Forelimb muscle (tissue), 1 donor: ENCODE results near the gene EDAR. TPM values are rescaled to one million over a fixed set of nuclear protein-coding genes. Genes with fewer than 3 reads are reported as not detected.

Source experiments
- DNase-seq: peaks from one replicate; pipeline ENCODE4 v3.0.0-alpha.2; 2013; ENCODE audit warnings: low read depth
- polyA plus RNA-seq: library from polyadenylated mRNA; unstranded; fragments of 120-200 nt; gene quantifications from one replicate; pipeline ENCODE4 v1.2.1, GENCODE V29; 2013; ENCODE audit not compliant: insufficient read length

Gene EDAR
- polyA plus RNA-seq, 1 donor = 0.08 TPM

DNA sequence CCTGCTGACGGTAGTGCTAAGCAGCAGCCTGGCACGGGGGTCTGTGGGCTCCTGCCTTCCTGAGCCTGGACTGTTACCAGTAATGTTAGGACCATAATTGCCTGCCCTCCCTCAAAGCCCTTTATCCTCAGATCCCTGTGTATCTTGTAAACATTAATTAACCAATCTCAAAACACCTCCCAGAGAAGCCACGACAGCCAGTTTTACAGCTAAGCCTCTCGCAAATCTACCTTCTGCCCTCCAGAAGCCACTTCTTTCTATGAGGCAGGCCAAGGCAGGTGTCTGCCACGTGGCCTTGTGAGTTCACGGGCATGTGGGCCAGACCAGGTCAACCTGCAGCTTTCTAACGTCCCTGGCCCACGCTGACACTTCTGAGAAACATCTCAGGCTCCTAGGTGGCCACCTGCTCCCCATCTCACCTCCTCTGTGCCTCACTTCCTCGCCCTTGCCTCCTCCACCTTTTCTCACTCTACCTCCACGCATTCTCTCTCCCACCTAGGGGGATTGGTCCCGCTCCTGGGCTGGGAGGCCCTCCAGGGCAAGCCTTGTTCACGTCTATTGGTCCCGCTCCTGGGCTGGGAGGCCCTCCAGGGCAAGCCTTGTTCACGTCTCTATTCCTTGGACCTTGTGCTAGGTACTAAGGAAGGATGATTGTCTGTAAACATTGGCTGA is 64.3 kb downstream of the EDAR start:
- DNase-seq = no peak

DNA sequence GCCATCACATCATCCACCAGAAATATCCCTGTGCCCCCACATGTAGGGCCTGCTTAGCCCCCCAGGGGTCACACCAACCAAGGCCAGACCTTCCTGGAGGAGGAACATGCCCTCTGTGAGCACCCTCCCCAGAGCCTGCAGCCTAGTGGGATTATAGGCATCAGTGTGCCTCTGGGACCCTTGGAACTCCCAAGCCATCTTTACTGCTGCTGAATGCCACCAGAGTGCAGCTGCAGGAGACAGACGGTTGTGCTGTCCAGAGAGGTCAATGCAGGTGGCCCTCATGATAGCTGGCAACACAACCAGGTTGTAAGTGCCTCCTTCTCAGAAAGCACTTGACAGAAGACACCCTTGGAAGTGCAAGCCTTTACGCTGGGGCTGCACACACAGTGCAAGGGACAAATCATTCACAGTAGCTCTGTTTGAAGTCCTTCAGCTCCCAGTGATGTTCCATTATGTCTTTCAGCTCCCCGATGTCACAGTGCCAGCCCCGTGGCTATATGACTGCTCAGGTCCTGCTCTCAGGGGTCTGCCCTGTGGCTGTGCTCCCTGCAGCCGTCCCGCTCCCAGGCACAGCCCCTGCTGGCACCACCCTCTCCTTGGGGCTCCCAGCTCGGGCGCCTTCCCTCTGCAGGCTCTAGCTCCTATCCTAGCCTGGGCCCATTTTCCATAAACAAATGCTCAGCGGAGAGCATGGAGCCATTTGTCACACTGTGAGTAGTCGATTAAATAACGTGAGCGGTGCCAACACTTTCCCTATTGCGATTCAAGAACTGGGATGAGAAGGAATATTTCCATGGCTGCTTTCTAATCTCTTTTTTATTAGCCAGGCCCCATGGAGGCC is 65.1 kb downstream of the EDAR start:
- DNase-seq = no peak

DNA sequence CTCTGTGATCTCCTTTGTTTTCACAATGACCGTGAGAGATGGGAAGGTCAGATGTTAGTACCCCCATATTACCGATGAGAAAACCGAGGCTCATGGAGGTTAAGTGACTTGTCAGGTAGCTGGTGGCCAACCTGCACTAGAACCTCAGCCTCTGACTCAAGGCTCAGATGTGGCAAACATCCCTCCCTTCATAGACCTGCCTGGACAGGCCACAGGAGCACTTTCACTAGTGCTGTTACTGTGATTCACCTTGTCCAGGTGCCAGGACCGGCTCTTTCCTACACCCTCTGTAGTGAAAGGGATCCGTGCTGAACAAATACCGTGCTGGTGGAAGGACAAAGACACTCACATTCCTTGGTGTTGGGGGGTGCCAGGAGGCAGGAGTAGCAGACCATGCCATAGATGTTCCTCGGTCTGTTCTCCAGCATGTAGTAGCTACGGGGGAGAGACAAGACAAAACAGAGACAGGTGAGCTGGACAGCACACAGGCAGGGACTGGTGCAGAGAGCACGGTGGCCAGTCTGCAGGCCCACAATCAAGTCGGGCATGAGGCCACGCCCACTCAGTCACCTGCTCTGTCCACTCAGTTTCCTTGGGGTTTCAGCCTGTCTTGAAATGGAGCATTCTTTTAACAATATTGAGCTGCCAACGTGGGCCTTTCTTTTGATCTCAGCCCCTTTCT is 65.9 kb downstream of the EDAR start:
- DNase-seq = no peak

DNA sequence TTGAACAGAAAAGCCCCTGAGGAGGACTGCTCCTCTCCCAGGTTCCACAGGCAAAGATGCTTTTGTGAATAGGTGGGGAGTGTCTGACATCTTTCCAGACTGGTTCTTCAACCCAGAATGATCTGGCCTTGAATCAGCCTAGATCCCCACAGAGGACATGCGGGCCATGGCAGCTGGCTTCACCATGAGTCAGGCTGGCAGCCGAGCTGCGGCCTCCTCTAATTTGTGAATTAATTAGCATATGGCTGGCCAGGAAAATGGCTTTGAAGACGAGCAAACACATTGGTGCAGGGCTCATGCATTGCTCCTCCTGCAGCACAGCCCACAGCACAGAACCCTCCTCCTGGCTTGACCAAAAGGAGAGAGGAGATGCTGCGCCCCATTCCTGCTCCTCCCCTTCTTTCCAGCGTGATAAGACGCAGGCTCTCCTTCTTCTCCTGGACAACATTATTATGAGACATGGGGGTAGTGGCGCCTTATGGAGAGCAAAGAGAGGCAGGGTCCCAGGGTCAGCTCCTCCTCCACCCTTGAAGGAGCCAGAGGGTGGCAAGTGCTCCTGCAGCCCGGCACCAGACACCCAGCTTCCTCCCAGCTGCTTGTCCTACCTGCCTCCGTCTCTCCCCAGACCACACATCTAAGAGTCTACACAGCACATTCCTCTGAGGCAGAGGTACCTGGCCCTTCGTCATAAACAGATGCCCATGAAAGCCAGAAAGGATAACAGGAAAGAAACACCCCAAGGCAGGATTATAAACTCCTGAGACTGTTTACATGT is 66.7 kb downstream of the EDAR start:
- DNase-seq = no peak

DNA sequence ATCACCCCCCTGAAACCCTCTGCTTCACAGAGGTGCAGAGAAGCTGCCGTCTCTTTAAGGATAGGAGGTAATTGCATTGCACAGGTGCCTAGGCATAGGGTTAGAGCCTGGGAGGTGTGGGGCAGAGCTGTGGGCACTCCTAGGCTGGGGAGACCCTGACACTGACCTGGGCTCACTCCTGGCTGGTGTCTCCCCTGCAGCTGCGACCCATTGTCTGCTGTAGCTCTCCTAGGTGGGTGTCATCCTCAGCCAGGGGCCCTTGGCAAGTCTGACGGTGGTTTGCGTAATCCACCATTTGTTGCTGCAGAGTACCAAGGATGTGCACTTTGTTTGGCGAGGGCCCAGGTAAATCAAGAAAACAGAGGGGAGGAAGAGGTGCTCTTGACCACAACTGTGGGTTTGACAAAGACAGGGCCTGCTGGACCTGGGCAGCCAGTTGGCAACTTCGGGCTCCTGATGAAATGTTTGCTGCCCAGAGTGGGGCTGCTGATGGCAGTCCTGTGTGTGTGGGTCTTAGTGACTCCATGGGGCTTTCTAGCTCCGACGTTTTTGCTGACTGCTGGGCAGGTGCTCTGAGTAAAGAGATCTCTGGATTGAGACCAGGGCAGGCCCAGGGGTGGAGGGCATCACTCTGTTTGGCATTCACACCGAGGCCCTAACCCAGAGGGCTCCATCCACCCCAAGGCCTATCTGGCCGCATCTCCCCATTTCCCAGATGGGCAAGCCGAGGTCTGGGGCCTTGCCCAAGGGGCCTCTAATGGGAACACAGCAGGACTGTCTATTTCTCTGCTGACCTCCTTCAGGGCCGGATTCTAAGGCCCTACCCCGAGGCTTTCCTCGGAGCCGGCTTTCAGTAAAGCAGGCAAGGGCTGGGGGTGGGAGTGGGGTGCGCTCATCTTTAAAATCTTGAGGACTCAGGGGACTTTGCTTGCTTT is 67.7 kb downstream of the EDAR start:
- DNase-seq = no peak

DNA sequence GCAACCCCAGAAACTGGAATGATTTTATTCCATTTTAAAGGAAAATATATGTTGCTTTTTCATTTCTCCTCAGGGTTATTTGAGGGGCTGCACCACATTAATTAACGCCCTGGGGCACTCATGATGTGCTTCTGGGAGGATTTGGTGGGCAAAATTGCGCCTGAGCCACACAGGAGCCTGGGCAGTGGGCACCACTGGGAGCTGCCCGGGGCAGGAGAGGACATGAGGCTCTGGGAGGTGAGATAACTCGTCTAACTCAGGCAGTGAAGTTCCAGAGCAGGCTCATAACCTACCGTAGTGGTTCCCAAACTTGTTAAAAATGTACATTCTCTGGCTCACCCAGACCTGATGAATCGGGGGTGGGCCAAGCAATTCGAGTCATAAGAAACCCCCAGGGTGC is 68.3 kb downstream of the EDAR start:
- DNase-seq = no peak

DNA sequence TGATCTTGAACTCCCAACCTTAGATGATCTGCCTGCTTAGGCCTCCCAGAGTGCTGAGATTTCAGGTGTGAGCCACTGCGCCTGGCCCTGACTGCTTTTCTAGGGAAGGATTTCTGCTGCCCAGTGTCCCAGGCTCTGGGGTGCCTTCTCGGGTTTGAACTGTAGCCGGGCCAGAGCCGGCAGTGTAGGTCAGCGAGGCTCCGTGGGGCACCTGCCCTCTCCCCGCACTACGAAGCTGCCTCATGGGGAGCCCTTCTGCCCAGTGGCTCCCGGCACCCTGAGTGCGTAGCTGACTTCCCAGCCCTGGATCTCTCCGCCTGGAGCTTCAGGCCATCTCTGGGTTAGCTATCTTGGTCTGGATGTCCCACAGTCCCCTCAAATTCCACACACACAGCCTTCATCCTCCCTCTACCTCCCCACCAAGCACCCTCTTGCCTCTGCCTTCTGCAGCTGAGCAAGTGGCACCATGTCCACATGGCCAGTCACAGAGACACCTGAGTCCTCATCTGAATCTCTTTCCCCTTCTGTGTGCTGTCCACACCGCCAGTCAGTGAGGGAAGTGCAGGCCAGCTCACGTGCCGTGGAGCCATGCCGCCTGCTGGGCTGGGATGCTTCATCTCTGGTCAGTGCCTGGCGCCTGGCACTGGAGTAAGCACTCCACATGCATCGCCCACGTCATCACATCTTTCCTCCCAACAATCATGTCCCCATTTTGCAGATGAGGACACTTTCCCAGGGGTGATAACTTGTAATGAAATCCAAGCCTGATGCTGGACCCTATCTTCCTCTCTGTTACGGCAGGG is 69.2 kb downstream of the EDAR start:
- no peak for DNase-seq

DNA sequence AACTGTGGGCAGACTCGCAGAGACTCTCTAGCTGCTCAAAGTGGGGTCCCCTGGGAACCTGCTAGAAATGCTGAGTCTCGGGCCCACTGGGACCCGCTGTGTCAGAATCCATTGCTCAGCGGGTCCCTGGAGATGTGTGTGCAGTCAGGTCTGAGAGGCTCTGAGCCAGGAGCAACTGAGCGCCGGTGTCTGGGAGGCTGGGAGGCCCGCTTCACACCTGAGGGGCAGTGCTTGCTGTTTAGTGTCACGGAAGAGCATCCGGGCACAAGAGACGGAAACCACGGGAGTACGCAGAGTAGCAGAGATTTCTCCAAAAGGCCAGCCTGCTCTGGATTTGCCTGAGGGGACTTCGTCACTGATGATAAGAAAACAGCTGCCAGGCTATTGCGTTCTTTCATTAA is 70.1 kb downstream of the EDAR start:
- no peak for DNase-seq

DNA sequence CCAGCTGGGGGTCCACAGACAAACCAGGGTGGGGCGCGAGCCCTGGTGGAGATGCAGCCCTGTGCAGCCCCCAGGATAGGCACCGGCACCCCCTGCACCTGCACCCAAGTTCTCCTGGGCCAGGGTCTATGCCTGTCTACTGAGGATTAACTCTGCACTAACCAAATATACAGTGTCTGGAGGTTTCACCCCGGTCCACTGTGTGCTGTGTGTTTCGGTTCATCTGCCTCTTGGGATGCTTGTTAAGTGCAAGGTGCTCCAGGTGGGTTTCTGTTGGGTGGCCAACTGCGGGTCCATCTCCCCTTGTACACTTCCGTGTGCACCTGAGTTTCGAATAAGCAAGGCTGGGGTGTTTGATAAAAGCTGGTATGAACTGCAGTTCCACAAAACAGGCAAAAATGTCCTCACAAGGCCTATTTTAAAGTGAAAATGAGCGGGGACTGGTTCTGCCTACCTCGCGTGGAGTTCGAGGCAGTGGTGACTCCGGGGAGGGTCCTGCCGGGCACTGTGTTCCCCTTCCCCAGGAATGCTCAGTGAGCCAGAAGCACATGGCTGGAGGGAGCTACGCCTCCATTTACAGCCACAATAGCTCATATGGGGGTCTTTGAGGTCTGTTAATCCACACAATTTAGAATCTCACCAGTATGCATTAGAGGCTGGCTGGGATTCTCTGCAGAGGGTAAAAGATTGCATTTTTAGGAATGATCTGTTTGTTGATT is 70.7 kb downstream of the EDAR start:
- no peak for DNase-seq

DNA sequence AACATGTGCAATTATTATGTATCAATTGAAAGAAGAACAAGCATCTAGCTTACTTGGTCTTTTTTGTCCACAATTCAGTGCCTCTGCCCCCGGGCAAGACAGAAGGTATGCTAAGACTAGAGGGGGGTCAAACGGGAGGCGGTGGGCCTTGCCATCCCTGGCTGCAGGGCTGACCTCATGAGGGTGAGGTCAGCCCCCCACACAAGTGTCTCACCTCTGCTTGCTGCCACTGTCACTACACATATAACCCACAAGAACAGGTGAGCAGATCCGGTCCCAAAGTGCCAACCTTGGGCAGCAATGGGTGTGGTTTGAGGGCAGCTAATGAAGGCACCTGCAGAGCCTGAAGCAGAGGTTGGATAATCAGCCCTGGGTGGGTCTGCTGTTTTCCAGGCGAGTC is 71.5 kb downstream of the EDAR start:
- no peak for DNase-seq

DNA sequence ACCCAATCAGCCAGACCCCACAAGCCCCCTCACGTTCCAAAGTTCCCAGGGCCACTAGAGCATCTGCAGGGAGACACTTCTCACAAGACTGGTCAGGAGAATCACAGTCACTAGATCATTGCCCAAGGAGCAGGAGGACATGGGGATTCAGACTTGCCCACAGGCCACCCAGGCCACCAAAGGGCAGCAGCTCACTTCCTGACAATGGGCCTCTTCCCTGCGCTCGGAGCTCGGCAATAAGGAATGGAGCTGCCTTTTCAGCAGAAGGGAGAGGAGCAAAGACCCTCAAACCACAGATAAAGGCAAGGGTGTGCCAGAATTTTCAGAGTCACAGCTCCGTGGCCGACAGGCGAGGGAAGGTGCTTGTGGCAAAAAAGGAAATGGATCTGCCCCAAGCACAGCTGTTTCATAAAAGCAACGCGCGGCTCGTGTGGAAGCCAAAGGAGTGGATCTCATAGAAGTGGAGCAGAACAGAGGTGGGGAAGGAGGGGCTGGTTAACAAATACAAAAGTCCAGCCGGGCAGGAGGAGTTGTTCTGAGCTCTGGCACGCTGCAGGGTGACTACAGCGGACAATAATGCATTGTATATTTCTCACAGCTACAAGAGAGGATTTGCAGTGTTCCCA is 72.1 kb downstream of the EDAR start:
- DNase-seq = no peak

DNA sequence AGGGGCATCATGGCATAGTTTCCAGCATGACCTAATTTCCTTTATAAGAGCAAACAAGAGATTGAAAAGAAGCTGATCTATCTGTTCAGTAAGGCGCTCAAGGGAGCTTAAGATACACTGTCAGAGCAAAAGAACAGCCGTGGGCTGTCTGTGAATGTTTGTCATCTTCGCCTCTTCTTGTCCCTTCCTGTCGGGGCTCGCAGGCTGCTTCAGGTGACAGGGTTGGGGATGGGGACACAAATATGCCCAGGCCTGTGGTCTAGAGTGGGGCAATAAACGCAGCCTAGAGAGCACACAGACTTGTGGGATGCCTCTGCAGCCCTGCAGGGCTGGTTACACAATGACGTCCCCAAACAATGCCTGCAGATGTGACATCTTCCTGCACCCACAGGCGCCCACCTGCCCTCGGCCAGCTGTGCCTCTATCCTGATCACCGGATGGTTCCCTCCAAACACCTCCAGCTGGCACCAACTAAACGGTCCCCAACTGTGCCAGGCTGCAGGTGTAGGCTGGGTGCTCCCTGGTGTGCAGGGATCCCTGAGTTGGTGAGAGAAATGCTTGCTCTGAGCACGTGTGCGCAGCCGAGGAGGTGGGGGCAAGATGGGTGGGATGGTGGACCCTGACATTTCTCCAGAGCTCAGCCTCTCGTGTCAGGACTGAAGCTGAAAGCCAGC is 72.8 kb downstream of the EDAR start:
- no peak for DNase-seq

DNA sequence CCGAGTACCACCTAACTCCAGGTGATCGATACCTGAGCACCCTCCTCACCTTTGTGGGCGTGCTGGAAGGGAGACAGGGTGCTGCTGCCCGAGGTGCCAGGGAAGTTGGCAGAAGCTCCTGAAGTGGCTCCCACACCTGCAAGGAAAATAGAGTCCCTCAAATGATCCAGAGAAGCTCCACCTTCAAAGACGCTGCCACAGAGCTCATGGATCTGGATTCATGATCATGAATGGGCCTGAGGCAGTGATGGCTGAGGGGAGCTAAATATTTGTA is 76.5 kb downstream of the EDAR start:
- DNase-seq = no peak

DNA sequence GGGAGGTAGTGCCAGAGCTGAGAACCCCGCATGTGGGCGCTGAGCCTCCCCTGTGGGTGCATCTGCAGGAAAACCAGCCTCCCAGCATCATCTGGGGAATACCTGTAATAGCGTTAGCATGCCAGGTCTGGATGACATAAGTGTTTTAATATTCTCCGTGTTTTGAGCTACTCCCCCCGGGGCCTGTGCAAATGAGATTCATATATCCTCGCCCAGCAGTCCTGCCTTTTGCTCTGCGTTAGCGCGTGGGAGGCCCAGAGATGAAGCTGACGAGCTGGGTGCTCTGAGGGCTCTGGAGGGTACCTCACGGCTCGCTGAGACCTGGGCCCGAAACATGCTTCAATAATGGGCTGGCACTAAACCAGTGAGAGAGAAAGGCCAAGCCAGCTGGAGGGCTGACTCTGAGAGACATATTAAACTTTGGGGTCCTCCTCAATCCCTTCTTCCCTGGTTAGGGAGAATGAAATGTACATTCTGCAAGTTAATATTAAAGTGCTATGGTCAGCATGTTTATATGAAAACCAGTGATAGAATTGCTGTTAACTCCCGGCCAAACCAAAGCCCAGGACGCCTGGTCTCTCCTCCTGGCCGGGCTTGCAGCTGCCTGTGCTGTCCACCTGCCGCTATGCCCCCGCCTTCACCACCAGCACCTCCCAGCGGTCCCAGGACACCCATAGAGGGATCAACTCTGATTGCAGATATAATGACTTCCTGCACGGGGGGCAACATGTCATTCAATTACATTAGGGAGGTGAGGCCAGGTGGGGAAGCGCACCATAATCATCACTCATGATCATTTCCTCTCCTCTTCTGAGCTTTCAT is 77.0 kb downstream of the EDAR start:
- no peak for DNase-seq

DNA sequence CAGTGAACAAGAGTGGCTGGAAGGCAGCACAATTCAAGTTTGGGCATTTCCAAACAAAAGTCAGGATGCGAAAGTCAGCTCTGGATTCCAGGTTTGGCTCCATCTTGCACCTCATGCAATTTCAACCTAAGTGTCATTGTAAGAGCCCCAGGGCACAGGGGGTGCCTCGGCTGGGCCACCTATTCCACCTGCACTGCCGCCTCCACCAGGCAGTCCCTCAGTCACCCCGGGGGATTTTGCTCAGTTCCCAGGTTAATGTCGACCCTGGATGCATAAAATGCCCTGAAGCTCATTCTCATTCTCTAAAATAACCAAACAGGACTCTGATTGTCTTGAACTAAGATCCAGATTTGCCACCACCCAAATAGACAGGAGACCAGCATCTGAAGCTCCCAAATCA is 77.6 kb downstream of the EDAR start:
- DNase-seq = no peak

DNA sequence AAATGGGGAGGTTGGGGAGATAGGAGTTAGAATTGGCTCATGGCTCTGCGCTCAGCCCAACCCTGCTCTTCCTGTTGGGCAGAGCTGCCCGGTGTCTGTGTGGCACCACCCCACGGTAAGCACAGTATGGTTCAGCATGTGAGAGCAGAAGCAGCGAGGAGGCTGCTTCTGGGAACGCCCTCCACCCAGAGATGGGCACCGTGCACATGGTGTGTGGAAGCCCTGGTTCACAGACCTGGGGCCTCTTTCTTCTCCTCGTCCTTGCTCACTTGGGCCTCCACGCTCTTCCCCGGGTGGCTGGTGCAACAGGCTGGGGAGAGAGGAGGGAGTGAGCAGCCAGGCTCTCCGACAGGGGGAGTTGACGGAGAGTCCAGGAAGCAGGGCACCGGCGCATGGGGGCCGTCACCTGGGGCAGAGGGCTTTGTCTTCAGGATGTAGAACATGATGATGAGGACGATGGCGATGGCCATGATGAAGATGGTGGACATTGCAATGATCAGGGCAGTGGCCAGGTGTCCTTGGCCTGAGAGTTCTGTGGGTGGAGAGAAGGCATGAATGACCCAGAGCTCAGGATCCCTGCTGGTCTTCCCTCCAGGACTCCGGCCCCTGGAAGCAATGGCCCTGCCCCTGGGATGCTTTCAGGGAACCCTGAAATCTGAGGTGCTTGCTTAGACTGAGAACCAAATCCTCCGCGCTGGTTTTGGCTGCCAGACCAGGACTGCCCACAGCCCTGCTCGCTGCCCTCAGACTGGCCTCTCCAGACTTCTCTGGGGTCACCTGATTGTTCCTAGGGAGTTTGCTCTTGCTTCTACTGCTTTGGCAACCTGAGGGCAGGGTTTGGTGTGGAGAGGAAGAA is 78.3 kb downstream of the EDAR start:
- DNase-seq = no peak

DNA sequence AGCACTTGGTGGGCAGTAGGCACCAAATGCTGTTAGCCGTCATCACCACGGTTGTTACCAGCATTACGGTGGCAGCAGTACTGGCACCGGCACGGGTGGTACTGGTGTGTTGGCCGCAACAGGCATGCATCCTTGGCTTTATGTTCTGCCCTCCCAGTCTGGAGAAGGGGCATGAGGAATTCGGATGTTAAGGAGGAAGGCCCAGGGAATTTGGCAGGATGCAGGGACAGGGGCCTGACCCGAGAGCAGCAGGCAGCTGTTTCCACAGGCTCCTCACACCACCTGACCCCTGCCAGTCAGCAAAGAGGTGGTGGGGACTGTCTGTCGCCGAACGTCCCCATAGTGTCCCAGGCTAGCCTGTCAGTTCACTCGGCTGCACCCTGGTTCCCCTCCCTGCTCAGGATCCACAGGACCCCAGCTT is 79.0 kb downstream of the EDAR start:
- DNase-seq = no peak
